NCI-H2227 (cell line): ENCODE measurements around the gene SUCLG2.

Source experiments
- DNase-seq: peaks from one replicate; lab custom pipeline; 2025; ENCODE audit not compliant: unreplicated experiment; lab: John Stamatoyannopoulos, UW

SUCLG2 gene

GRCh38 chr3:67518236-67518635 is 136.2 kb downstream of the SUCLG2 start:
- DNase-seq = no peak

- no peak for DNase-seq
These were observed 136.6 kb downstream of the SUCLG2 start for GRCh38 chr3:67517781-67518180.

- no peak for DNase-seq
These were observed 137.9 kb downstream of the SUCLG2 start for GRCh38 chr3:67516496-67516895.

GRCh38 chr3:67515778-67516177 is 138.6 kb downstream of the SUCLG2 start:
- no peak for DNase-seq

- DNase-seq = no peak
These were observed 144.8 kb downstream of the SUCLG2 start for GRCh38 chr3:67509471-67510075.

DNA sequence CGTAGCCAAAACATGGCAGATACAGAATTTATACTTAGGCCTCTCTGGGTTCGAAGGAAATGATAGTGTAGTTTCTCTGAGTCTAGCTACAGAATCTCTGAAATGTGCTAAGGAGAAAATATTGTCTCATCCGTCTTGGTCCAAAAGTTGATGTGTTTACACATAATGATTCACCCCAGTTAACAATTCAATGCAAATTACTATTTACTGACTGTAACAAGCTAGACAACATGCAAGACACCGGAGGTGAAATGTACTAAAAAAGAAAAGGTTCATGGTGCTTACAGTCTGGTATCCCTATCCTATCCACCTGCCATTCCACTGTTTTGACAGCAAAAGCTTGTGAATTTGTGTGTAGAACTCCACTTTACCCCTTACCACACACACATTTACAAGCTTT is 146.8 kb downstream of the SUCLG2 start:
- DNase-seq = no peak

DNA sequence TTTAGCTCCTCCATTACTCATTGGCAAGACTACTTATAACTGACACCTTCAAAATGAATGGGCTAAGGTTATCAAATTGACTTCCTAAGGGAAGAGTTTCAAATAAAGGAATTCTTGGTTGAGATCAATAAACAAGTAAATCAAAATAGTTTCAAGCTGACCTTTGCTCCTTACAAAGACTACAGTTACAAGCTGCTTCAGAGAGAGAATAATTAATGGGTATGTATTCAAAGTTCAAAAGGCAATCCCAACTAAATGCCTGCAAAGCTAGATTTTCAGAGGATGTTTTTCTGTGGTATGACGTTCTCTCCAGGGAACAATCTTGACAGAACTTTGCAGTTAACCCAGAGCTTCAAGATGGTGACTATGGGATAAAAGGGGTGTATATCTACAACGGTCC is 153.7 kb downstream of the SUCLG2 start:
- no peak for DNase-seq

- no peak for DNase-seq
These were observed 156.7 kb downstream of the SUCLG2 start for GRCh38 chr3:67497746-67498145.

DNA sequence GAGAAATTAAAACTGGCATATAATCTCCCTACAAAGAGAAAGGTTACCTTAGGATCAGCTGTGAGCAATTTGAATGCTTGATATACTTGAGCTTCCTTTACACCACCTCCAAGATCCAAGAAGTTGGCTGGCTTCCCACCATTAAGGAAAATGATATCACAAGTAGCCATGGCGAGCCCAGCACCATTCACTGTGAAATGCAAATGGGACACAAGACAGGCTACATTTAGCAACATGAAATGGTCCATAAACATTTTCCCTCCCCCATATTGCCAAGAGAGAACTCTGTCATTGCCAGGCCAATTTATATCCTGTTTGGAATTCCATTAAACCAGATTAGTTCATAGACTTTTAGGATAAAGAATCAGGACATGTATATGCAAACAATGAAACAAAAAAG is 158.7 kb downstream of the SUCLG2 start:
- DNase-seq = no peak

DNA sequence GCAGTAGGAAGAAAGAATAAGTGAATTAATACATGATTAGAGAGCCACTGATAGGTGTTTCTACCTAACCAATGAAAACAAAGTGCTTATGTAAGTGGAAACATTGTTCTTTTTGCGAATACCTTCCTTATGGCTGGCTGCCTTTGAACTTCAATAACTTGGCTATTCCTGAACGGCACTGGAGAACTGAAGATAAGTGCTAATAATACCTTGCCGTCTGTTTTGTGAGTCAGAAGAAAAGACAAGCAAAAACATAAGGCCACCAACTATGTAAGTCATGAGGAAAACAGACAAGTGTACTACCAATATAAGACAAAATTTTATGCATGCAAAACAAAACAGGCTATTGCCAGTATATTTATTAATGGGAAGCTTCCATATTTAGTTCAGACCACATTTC is 160.6 kb downstream of the SUCLG2 start:
- no peak for DNase-seq

DNA sequence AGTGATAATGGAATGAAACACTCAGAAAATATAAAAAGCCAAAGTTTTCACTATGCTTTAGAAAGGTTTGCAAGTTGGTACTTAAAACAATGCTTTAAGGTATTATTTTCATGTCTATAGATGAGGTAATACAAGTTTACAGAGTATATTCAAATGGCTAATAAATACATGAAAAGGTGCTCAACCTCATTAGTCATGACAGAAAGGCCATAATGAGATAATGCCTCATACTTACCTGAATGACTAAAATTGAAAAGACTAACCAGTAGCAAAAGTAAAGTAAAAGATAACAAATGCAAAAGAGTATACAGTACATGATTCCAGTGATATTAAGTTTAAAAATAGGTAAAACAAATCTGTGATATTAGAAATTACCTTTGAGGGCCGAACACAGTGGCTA is 163.8 kb downstream of the SUCLG2 start:
- DNase-seq = no peak

DNA sequence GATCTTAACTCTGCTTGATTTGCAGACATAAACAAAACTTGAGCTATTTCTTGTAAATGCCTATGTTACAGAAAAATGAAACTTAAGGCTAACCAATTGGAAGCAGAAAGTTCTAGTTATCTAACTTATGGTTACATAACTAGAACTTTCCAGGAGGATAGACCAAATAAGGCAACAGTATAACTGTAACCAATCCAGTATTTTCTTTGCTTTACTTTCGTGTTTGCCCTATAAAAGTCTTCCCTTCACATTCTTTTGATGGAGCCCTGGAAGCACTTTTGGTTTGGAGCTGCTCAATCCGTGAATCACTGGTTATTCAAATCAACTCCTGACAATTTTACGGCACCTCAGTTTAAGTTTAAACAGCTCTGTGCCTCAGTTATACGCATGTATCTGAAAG is 164.6 kb downstream of the SUCLG2 start:
- DNase-seq = no peak

DNA sequence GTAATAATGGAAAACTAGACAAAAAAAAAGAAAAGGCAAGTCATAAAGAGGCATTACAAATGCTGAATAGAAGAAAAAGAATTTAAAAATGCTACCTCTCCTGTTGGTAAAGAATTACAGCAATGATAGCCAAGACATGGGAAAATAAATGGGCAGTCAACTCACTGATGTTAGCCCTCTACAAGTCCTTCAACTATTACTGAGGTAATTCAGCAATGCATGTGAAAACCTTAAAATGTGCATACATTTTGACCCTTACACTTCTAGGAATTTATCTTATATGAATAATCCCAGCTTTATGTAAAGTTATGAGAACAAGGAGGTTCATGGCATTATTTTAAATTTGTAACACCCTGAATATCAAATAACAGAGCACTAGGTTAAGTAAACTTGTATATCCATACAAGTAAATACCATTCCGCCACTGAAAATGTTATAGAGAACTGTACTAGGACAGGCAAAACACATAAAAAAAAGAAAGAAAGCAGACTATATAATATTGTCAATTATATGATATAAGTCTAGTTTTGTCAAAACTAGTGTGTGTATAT is 166.8 kb downstream of the SUCLG2 start:
- DNase-seq = no peak

GRCh38 chr3:67486883-67487282 is 167.5 kb downstream of the SUCLG2 start:
- DNase-seq = no peak

DNA sequence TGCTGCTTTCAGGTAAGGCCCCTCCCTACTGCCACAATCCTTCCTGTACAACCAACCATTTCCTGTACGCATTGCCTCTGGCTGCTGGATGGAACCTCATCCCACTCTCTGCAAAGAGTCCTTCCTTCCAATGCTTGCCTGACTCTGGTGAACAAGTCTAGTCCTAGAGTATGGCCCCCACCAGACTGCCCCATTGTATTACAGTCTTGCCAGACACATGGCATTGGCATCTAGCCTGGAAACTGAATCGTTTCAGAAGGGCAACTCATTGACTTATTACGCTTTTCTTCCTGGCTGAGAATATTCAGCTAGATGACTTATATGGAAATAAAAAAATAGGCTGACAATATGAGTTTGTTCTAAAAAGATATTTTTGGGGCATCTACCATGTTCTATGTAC is 170.3 kb downstream of the SUCLG2 start:
- DNase-seq = no peak

- DNase-seq = no peak
These were observed 173.3 kb downstream of the SUCLG2 start for GRCh38 chr3:67481126-67481525.

DNA sequence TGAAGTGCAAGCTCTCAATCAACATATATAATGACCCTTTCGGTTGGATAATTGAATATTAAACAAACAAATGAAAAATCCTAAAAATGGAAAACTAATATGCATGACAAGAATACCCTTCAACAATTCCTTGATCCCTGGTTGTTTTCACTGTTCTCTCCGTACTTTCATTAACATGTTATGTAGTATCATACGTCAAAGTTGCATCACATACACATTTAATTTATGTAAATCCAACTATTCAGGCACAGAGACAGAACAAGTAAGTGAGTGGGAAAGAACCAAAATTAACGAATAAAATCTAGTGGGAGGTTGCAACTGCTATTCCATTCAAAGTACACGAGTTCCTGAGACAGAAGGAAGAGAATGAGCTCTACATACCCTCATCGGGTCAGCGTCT is 176.0 kb downstream of the SUCLG2 start:
- no peak for DNase-seq

DNA sequence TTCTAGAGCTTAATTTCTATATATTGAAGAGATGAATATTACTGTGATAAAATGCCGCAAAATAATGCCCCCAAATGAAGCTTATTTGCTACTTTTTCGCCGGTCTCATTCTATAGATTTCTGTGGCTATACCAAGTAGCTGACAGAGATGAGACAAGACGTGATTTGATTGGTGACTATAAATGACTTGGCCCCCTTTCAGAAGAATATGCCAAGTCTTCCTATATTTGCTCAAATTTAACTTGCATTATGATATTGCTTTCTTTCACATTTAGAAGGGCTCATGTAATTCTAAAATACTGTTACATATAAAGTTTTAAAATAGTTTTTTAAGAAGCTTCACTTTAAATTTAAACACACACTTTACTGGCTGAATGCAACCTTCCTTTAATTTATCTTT is 180.1 kb downstream of the SUCLG2 start:
- DNase-seq = no peak

DNA sequence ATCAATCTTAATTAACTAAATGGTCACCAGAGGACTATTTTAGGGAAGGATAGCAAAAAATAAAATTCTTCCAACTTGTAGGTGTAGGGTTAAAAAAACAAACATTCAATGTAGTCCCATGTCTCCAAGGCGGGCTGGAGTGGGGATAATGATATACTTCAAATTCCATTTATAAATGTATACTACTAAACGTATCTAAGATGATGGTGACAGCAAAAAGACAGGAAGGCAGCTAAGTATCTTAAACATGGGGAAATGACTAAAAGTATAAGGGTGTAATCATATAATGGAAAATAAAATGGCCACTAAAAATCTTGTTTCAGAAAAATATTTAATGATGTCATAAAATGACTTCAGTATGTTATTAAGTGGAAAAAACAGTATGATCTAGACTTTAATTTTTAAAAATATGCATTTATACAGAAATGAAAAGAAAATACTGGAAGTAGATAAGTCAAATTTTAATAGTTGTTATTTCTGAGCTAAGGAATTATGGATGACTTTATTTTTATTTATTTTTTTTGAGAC is 181.7 kb downstream of the SUCLG2 start:
- DNase-seq = no peak

GRCh38 chr3:67470207-67470606 is 184.2 kb downstream of the SUCLG2 start:
- no peak for DNase-seq

DNA sequence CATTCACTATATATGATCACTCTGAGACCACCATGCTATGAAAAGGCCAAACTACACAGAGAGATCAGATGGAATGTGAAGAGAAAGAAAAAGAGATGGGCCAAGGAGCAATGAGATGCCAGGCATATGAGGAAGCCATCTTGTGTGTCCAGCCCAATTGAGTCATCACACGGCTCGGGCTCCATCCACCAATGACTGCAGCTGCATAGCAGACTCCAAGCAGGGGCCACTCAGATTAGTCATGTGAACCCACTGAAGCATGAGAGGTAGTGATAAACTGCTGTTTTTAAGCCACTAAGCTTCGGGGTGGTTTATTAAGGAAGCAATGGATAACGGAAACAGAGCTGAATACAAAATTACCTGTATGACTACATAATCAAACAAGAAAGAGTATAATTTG is 185.9 kb downstream of the SUCLG2 start:
- no peak for DNase-seq

DNA sequence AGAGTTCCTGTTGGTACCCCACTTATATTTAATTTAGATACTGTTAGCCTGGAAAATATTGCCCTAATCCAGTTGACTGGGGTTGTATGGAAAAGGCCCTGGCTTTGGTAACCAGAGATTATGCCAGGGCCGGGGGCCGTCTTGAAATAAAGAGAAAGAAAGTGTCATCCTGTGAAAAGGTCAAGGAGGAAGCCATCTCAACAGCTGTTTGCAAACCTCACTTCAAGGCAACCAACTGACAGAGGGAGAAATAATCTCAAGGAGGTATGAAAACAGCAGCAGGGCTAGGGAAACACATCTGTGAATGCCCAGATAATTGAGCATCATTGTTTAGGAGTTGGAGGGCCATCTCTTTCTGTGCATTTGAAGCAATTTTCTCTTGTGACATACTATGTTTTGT is 190.8 kb downstream of the SUCLG2 start:
- DNase-seq = no peak

GRCh38 chr3:67462187-67462586 is 192.2 kb downstream of the SUCLG2 start:
- no peak for DNase-seq
